ENCODE measurements around the gene ARL8A. TPM values are rescaled to one million over a fixed set of nuclear protein-coding genes. Genes with fewer than 3 reads are reported as not detected.

Gene ARL8A
- 14.5 and 22.5 TPM in 2 replicates for total RNA-seq (ENCODE audit: low replicate concordance)

GRCh38 chr1:202144402-202145067 lies at the start of gene ARL8A:
Gene ARL8A (minus strand): TSS chr1:202144737. CDS start chr1:202144572, 165 bp downstream.

GRCh38 chr1:202193614-202194327 lies 49.2 kb upstream of the ARL8A start, which contains the start of gene LGR6:
Gene LGR6 (plus strand): TSS chr1:202193799. CDS start chr1:202193990, 191 bp downstream.

GRCh38 chr1:202160377-202160940 lies 15.9 kb upstream of the ARL8A start, which contains the start of gene PTPN7:
Gene PTPN7 (minus strand): TSS chr1:202160602. CDS start chr1:202159402, 1,200 bp downstream.

GRCh38 chr1:202122639-202123335 lies 21.8 kb downstream of the ARL8A start, which contains the start of gene GPR37L1:
Gene GPR37L1 (plus strand): TSS chr1:202122917. CDS start chr1:202122964, 47 bp downstream.

Other genes starting within 250 kb of the ARL8A start
- 2.7 and 7.4 TPM in 2 replicates for gene LMOD1, start 198.2 kb downstream of the ARL8A start, total RNA-seq (ENCODE audit: low replicate concordance)
- gene TIMM17A, start 189.2 kb downstream of the ARL8A start, total RNA-seq (ENCODE audit: low replicate concordance), result 21.9 and 82.1 TPM in 2 replicates
- 33.1 and 36.5 TPM in 2 replicates for gene RNPEP, start 162.1 kb downstream of the ARL8A start, total RNA-seq (ENCODE audit: low replicate concordance)
- gene ELF3, start 134.2 kb downstream of the ARL8A start, total RNA-seq (ENCODE audit: low replicate concordance), result 0.45 TPM in 1 of 2 replicates, not detected in the other
- under 0.01 and 0.12 TPM in 2 replicates for gene GPR37L1, start 21.8 kb downstream of the ARL8A start, total RNA-seq (ENCODE audit: low replicate concordance)
- gene PTPN7, start 15.9 kb upstream of the ARL8A start, total RNA-seq (ENCODE audit: low replicate concordance), result not detected in 2 replicates
- not detected in 2 replicates for gene LGR6, start 49.1 kb upstream of the ARL8A start, total RNA-seq (ENCODE audit: low replicate concordance)
- gene UBE2T, start 197.2 kb upstream of the ARL8A start, total RNA-seq (ENCODE audit: low replicate concordance), result 1.9 and 12.5 TPM in 2 replicates
- gene PPP1R12B, start 204.0 kb upstream of the ARL8A start, total RNA-seq (ENCODE audit: low replicate concordance), result 12.3 and 18.4 TPM in 2 replicates

All from smooth muscle cell of the coronary artery (primary cell).